ENCODE results near the gene SHF.

The SHF gene

GRCh38 chr15:45134682-45135604 is 52.8 kb downstream of the SHF start:
- Histone ChIP-seq H3K9ac (ENCODE audit: low read length) (no peak overlapping the region), H3K36me3 (ENCODE audit: control insufficient read depth, insufficient read depth, low read length) (no peaks in the 10 kb centered on the region), H3K27ac (ENCODE audit: low read depth, low read length) (no peak overlapping the region), H3K27me3 (ENCODE audit: control insufficient read depth, insufficient read depth, low read length) (peaks cover 22% of the 10 kb centered on the region), H3K4me3 (ENCODE audit: low read length) (peak overlapping the region; percentile 45), H3K4me1 (ENCODE audit: control insufficient read depth, insufficient read depth, low read length) (no peaks in the 10 kb centered on the region)

GRCh38 chr15:45134046-45134445 is 53.7 kb downstream of the SHF start:
- Histone ChIP-seq H3K27me3 (ENCODE audit: control insufficient read depth, insufficient read depth, low read length) (peaks cover 26% of the 10 kb centered on the region), H3K27ac (ENCODE audit: low read depth, low read length) (no peak overlapping the region), H3K4me3 (ENCODE audit: low read length) (no peak overlapping the region), H3K9ac (ENCODE audit: low read length) (no peak overlapping the region), H3K36me3 (ENCODE audit: control insufficient read depth, insufficient read depth, low read length) (no peaks in the 10 kb centered on the region), H3K4me1 (ENCODE audit: control insufficient read depth, insufficient read depth, low read length) (no peaks in the 10 kb centered on the region)

- Histone ChIP-seq H3K4me1 (ENCODE audit: control insufficient read depth, insufficient read depth, low read length) (no peaks in the 10 kb centered on the region), H3K27ac (ENCODE audit: low read depth, low read length) (no peak overlapping the region), H3K4me3 (ENCODE audit: low read length) (no peak overlapping the region), H3K36me3 (ENCODE audit: control insufficient read depth, insufficient read depth, low read length) (no peaks in the 10 kb centered on the region), H3K9ac (ENCODE audit: low read length) (no peak overlapping the region), H3K27me3 (ENCODE audit: control insufficient read depth, insufficient read depth, low read length) (peaks cover 28% of the 10 kb centered on the region)
Measured at GRCh38 chr15:45133561-45133920, 54.2 kb downstream of the SHF start.

GRCh38 chr15:45132844-45133560 is 54.8 kb downstream of the SHF start:
- no peak overlapping the region for H3K9ac ChIP-seq (ENCODE audit: low read length)
- no peak overlapping the region for H3K27ac ChIP-seq (ENCODE audit: low read depth, low read length)
- no peak overlapping the region for H3K4me3 ChIP-seq (ENCODE audit: low read length)
- H3K4me1 ChIP-seq (ENCODE audit: control insufficient read depth, insufficient read depth, low read length): no peaks in the 10 kb centered on the region
- no peaks in the 10 kb centered on the region for H3K36me3 ChIP-seq (ENCODE audit: control insufficient read depth, insufficient read depth, low read length)
- H3K27me3 ChIP-seq (ENCODE audit: control insufficient read depth, insufficient read depth, low read length): peaks cover 28% of the 10 kb centered on the region

GRCh38 chr15:45131510-45131909 is 56.3 kb downstream of the SHF start:
- Histone ChIP-seq H3K27me3 (ENCODE audit: control insufficient read depth, insufficient read depth, low read length) (peaks cover 28% of the 10 kb centered on the region), H3K9ac (ENCODE audit: low read length) (no peak overlapping the region), H3K36me3 (ENCODE audit: control insufficient read depth, insufficient read depth, low read length) (no peaks in the 10 kb centered on the region), H3K4me3 (ENCODE audit: low read length) (no peak overlapping the region), H3K4me1 (ENCODE audit: control insufficient read depth, insufficient read depth, low read length) (no peaks in the 10 kb centered on the region), H3K27ac (ENCODE audit: low read depth, low read length) (no peak overlapping the region)

GRCh38 chr15:45130291-45131000 is 57.3 kb downstream of the SHF start:
- Histone ChIP-seq H3K4me3 (ENCODE audit: low read length) (no peak overlapping the region), H3K27me3 (ENCODE audit: control insufficient read depth, insufficient read depth, low read length) (peaks cover 22% of the 10 kb centered on the region), H3K9ac (ENCODE audit: low read length) (no peak overlapping the region), H3K36me3 (ENCODE audit: control insufficient read depth, insufficient read depth, low read length) (no peaks in the 10 kb centered on the region), H3K4me1 (ENCODE audit: control insufficient read depth, insufficient read depth, low read length) (no peaks in the 10 kb centered on the region), H3K27ac (ENCODE audit: low read depth, low read length) (no peak overlapping the region)

- Histone ChIP-seq H3K4me1 (ENCODE audit: control insufficient read depth, insufficient read depth, low read length) (no peaks in the 10 kb centered on the region), H3K27me3 (ENCODE audit: control insufficient read depth, insufficient read depth, low read length) (peaks cover 18% of the 10 kb centered on the region), H3K4me3 (ENCODE audit: low read length) (peak within 1 kb of the TSS; percentile 40), H3K9ac (ENCODE audit: low read length) (no peak within 1 kb of the TSS), H3K36me3 (ENCODE audit: control insufficient read depth, insufficient read depth, low read length) (no peaks in the 10 kb centered on the region), H3K27ac (ENCODE audit: low read depth, low read length) (no peak within 1 kb of the TSS)
Measured at GRCh38 chr15:45129651-45130129, 58.1 kb downstream of the SHF start, which contains the start of the genes DUOX1 and DUOXA1. DUOX1 (plus strand) TSS chr15:45129994; CDS start chr15:45131967, 1,973 bp downstream. DUOXA1 (minus strand) TSS chr15:45129879; CDS start chr15:45123014, 6,865 bp downstream.

- peaks cover 12% of the 10 kb centered on the region for H3K27me3 ChIP-seq (ENCODE audit: control insufficient read depth, insufficient read depth, low read length)
- H3K36me3 ChIP-seq (ENCODE audit: control insufficient read depth, insufficient read depth, low read length): no peaks in the 10 kb centered on the region
- no peak overlapping the region for H3K9ac ChIP-seq (ENCODE audit: low read length)
- peak overlapping the region; percentile 40 for H3K4me3 ChIP-seq (ENCODE audit: low read length)
- no peak overlapping the region for H3K27ac ChIP-seq (ENCODE audit: low read depth, low read length)
- no peaks in the 10 kb centered on the region for H3K4me1 ChIP-seq (ENCODE audit: control insufficient read depth, insufficient read depth, low read length)
Measured at GRCh38 chr15:45128971-45129639, 58.7 kb downstream of the SHF start.

GRCh38 chr15:45126535-45127158 is 61.1 kb downstream of the SHF start:
- H3K4me3 ChIP-seq (ENCODE audit: low read length): no peak overlapping the region
- H3K36me3 ChIP-seq (ENCODE audit: control insufficient read depth, insufficient read depth, low read length): no peaks in the 10 kb centered on the region
- H3K4me1 ChIP-seq (ENCODE audit: control insufficient read depth, insufficient read depth, low read length): no peaks in the 10 kb centered on the region
- H3K9ac ChIP-seq (ENCODE audit: low read length): no peak overlapping the region
- H3K27me3 ChIP-seq (ENCODE audit: control insufficient read depth, insufficient read depth, low read length): peaks cover 13% of the 10 kb centered on the region
- no peak overlapping the region for H3K27ac ChIP-seq (ENCODE audit: low read depth, low read length)

GRCh38 chr15:45123397-45123796 is 64.4 kb downstream of the SHF start:
- H3K9ac ChIP-seq (ENCODE audit: low read length): no peak overlapping the region
- no peaks in the 10 kb centered on the region for H3K36me3 ChIP-seq (ENCODE audit: control insufficient read depth, insufficient read depth, low read length)
- H3K4me3 ChIP-seq (ENCODE audit: low read length): no peak overlapping the region
- H3K4me1 ChIP-seq (ENCODE audit: control insufficient read depth, insufficient read depth, low read length): no peaks in the 10 kb centered on the region
- H3K27ac ChIP-seq (ENCODE audit: low read depth, low read length): no peak overlapping the region
- H3K27me3 ChIP-seq (ENCODE audit: control insufficient read depth, insufficient read depth, low read length): peaks cover 11% of the 10 kb centered on the region

- Histone ChIP-seq H3K4me3 (ENCODE audit: low read length) (no peak overlapping the region), H3K4me1 (ENCODE audit: control insufficient read depth, insufficient read depth, low read length) (no peaks in the 10 kb centered on the region), H3K36me3 (ENCODE audit: control insufficient read depth, insufficient read depth, low read length) (no peaks in the 10 kb centered on the region), H3K27ac (ENCODE audit: low read depth, low read length) (no peak overlapping the region), H3K9ac (ENCODE audit: low read length) (no peak overlapping the region), H3K27me3 (ENCODE audit: control insufficient read depth, insufficient read depth, low read length) (peaks cover 11% of the 10 kb centered on the region)
Measured at GRCh38 chr15:45122719-45123118, 65.0 kb downstream of the SHF start.

Measured in rectal smooth muscle tissue (tissue), 1 donor.